NOMO-1 treated with dmso at 0.1 percent for 144 hours (cell line): ENCODE measurements around the gene TGM6.
"Not testable (repeated sequence)": the region's sequence is repeated elsewhere in the genome, so short reads cannot be mapped to it uniquely, and the experiment has no call there.

Source experiments
- DNase-seq: peaks from one replicate; lab custom pipeline; 2025; ENCODE audit not compliant: unreplicated experiment; lab: John Stamatoyannopoulos, UW

Gene TGM6

GRCh38 chr20:2397595-2398145 is 17.0 kb downstream of the TGM6 start:
- no peak for DNase-seq

GRCh38 chr20:2398449-2398848 is 17.7 kb downstream of the TGM6 start:
- DNase-seq: peak; percentile 22

- no peak for DNase-seq
Observed at GRCh38 chr20:2399390-2399789, 18.7 kb downstream of the TGM6 start.

DNA sequence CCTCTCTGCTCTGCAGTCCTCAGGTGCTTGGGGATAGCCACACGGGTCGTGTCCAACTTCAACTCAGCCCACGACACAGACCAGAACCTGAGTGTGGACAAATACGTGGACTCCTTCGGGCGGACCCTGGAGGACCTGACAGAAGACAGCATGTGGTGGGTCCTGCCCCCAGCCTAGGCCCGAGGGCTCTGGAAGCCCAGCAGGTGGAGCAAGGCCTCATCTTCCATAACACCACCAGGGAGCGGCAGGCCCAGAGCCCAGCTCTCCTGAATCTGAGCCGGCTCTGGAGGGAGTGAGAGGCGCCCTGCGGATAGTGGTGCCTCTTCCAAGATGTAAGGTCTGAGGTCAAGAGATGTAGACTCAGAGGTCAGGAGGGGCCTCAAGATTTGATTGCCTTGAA is 19.6 kb downstream of the TGM6 start:
- DNase-seq: no peak

GRCh38 chr20:2401527-2401926 is 20.8 kb downstream of the TGM6 start:
- DNase-seq: no peak

GRCh38 chr20:2402271-2402980 is 21.7 kb downstream of the TGM6 start:
- DNase-seq: no peak

DNA sequence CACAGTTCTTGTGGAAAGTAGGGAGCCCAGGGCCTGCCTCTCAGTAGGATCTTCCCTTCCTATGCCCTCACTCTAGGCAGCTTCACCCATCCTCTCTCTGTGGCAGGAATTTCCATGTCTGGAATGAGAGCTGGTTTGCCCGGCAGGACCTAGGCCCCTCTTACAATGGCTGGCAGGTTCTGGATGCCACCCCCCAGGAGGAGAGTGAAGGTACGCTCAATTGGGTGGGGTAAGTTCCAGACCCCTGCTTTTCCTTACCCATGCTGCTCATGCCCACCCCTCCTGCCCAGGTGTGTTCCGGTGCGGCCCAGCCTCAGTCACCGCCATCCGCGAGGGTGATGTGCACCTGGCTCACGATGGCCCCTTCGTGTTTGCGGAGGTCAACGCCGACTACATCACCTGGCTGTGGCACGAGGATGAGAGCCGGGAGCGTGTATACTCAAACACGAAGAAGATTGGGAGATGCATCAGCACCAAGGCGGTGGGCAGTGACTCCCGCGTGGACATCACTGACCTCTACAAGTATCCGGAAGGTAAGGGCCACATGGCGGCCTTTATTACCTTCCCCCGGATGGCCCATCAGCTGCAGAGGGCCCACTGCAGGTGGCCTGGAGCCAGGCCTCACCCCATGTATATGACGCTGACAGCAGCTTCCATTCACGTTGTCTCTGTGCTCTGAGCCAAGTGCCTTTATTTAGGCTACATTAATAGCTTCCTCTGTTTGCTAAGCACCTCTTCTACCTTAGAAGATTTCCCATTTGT is 22.8 kb downstream of the TGM6 start:
- no peak for DNase-seq

GRCh38 chr20:2405693-2406065 is 25.0 kb downstream of the TGM6 start:
- no peak for DNase-seq

- DNase-seq: not testable (repeated sequence)
Observed at GRCh38 chr20:2407355-2407754, 26.7 kb downstream of the TGM6 start.

GRCh38 chr20:2408111-2408510 is 27.4 kb downstream of the TGM6 start:
- no peak for DNase-seq

DNA sequence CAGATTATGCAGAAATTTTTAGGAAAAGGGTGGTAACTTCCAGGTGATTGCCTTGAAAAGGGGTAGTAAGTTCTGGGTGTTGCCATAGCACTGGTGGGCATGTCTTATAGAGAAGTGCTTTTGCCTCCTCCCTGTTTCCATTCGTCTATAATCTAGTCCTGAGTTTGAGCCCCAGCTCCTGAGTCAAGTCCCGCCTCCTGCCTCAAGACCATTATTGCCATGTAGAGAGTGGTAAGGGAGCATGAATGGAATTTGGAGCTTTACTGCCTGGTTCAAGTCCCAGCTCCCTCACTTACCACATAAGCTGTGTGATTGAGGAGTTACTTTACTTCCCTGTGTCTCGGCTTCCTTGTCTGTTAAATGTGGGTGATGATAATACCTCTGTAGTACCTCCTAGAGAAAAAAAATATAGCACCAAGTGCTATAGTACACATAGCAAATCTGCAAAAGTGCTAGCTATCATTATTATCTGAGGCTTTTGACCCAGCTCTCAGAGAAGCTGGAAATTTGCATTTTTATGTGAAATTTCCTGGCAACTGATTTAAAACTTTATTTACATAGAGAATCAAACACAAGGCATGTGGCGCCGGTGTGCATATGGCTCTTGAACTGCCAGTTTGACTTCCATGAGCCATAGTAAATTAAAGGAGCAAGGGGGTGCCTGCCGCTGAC is 36.0 kb downstream of the TGM6 start:
- no peak for DNase-seq

GRCh38 chr20:2417213-2417541 is 36.5 kb downstream of the TGM6 start:
- DNase-seq: no peak

- DNase-seq: no peak
Observed at GRCh38 chr20:2418388-2418787, 37.7 kb downstream of the TGM6 start.

DNA sequence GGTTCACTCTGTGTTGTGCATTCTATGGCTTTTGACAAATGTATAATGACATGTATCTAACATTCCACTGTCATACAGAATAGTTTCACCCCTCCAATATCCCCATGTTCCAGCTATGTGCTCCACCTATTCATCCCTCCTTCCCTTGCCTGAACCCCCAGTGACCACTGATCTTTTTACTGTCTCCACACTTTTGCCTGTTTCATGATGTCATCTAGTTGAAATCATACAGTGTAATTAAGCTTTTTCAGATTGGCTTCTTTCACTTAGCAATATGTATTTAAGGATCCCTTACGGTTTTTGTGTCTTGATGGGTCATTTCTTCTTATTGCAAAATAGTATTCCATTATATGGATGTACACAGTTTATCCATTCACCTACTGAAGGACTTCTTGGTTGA is 39.8 kb downstream of the TGM6 start:
- DNase-seq: no peak

DNA sequence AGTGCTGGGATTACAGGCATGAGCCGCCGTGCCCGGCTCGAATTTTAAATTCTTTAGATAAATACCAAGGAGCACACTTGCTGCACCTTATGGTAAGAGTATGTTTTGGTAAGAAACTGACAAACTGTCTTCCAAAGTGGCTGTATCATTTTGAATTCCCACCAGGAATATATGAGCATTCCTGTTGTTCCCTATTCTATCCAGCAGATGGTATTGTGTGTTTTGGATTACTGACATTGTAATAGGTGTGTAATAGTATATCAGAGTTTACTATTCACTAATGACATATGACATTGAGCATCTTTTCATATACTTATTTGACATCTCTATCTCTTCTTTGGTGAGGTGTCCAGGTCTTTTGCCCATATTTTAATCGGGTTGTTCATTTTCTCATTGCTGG is 40.5 kb downstream of the TGM6 start:
- DNase-seq: no peak

DNA sequence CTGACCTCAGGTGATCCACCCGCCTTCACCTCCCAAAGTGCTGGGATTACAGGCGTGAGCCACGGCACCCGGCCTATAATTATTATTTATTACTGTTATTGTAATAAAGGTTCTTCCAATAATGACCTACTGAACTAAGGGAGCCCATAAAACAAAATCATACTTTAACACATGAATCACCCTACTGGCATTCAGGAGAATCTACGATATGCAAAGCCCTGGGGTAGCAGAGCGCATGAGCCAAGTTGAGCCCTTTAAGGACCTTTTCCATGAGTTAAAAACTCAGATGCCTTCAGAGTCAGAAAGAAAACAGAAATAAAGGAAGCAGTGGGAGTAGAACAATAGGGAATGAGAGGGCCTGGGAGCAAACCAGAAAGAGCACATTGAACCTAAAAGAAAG is 48.4 kb downstream of the TGM6 start:
- DNase-seq: no peak

GRCh38 chr20:2430538-2430937 is 49.8 kb downstream of the TGM6 start:
- no peak for DNase-seq

- DNase-seq: no peak
Observed at GRCh38 chr20:2431185-2431584, 50.5 kb downstream of the TGM6 start.

- no peak for DNase-seq
Observed at GRCh38 chr20:2446845-2447244, 66.1 kb downstream of the TGM6 start.

- DNase-seq: no peak
Observed at GRCh38 chr20:2449386-2449785, 68.7 kb downstream of the TGM6 start.

GRCh38 chr20:2451422-2451821 is 70.7 kb downstream of the TGM6 start:
- DNase-seq: no peak
